H9 (cell line): ENCODE data around the gene CLEC2D. TPM values are rescaled to one million over a fixed set of nuclear protein-coding genes. Genes with fewer than 3 reads are reported as not detected.

Experiments used
- DNase-seq: peaks from one replicate; pipeline ENCODE4 v3.0.0-alpha.2; 2017
- H2AFZ ChIP-seq: one replicate; pipeline ENCODE4 v1.6.1; 2013; ENCODE audit warnings: mild to moderate bottlenecking, low read length, control low read depth, moderate library complexity
- H2AK5ac ChIP-seq: 2 replicates; pipeline ENCODE4 v1.6.1; 2013; ENCODE audit warnings: low read length, control low read depth, mixed read lengths; ENCODE audit not compliant: insufficient read length
- H2BK120ac ChIP-seq: one replicate; pipeline ENCODE4 v1.6.1; 2013; ENCODE audit warnings: low read depth, mild to moderate bottlenecking, low read length, control low read depth, inconsistent platforms; ENCODE audit not compliant: poor library complexity, severe bottlenecking
- H2BK12ac ChIP-seq: 2 replicates; pipeline ENCODE4 v1.6.1; 2013; ENCODE audit warnings: low read length, control low read depth, mixed read lengths, low read depth; ENCODE audit not compliant: insufficient read length
- H2BK15ac ChIP-seq: 2 replicates; pipeline ENCODE4 v1.6.1; 2013; ENCODE audit warnings: low read depth, low read length, control low read depth
- H2BK20ac ChIP-seq: one replicate; pipeline ENCODE4 v1.6.1; 2013; ENCODE audit warnings: low read depth, mild to moderate bottlenecking, low read length, control low read depth, inconsistent platforms; ENCODE audit not compliant: poor library complexity, severe bottlenecking
- H2BK5ac ChIP-seq: 2 replicates; pipeline ENCODE4 v1.6.1; 2013; ENCODE audit warnings: low read length, control low read depth, mixed read lengths; ENCODE audit not compliant: insufficient read length
- H3K14ac ChIP-seq: 2 replicates; pipeline ENCODE4 v1.6.1; 2013; ENCODE audit warnings: low read length, control low read depth; ENCODE audit not compliant: insufficient read depth
- H3K18ac ChIP-seq: 2 replicates; pipeline ENCODE4 v1.6.1; 2013; ENCODE audit warnings: low read depth, mild to moderate bottlenecking, mixed read lengths, low read length, control low read depth; ENCODE audit not compliant: insufficient read length
- H3K23ac ChIP-seq: 2 replicates; pipeline ENCODE4 v1.6.1; 2013; ENCODE audit warnings: low read length, control low read depth, mixed read lengths, low read depth; ENCODE audit not compliant: insufficient read length
- H3K23me2 ChIP-seq: 2 replicates; pipeline ENCODE4 v1.6.1; 2013; ENCODE audit warnings: low read depth, mild to moderate bottlenecking, mixed read lengths, low read length, control low read depth; ENCODE audit not compliant: insufficient read length, poor library complexity, severe bottlenecking
- H3K27ac ChIP-seq: 2 replicates; pipeline ENCODE4 v1.5.1; 2013; ENCODE audit warnings: low read length, control low read depth, mixed read lengths, low read depth; ENCODE audit not compliant: insufficient read length
- H3K27me3 ChIP-seq: 2 replicates; pipeline ENCODE4 v1.6.1; 2013; ENCODE audit warnings: low read length, control low read depth, inconsistent platforms; ENCODE audit not compliant: insufficient read depth
- H3K4ac ChIP-seq: 2 replicates; pipeline ENCODE4 v1.6.1; 2013; ENCODE audit warnings: low read depth, mild to moderate bottlenecking, control low read depth, inconsistent platforms, low read length, moderate library complexity
- H3K4me1 ChIP-seq: 2 replicates; pipeline ENCODE4 v1.6.1; 2013; ENCODE audit warnings: low read length, control low read depth, inconsistent platforms; ENCODE audit not compliant: insufficient read depth
- H3K4me2 ChIP-seq: 2 replicates; pipeline ENCODE4 v1.6.1; 2013; ENCODE audit warnings: low read length, control low read depth, mixed read lengths; ENCODE audit not compliant: insufficient read length, insufficient read depth
- H3K56ac ChIP-seq: 2 replicates; pipeline ENCODE4 v1.6.1; 2013; ENCODE audit warnings: low read depth, mild to moderate bottlenecking, mixed read lengths, low read length, control low read depth; ENCODE audit not compliant: insufficient read length
- H3K79me1 ChIP-seq: 2 replicates; pipeline ENCODE4 v1.6.1; 2013; ENCODE audit warnings: low read depth, mild to moderate bottlenecking, moderate library complexity, low read length, control low read depth, inconsistent platforms; ENCODE audit not compliant: insufficient read depth, poor library complexity, severe bottlenecking
- H3K79me2 ChIP-seq: 2 replicates; pipeline ENCODE4 v1.6.1; 2013; ENCODE audit warnings: low read length, control low read depth, inconsistent platforms; ENCODE audit not compliant: insufficient read depth
- H3K9ac ChIP-seq: 2 replicates; pipeline ENCODE4 v1.6.1; 2013; ENCODE audit warnings: low read length, control low read depth, mixed read lengths; ENCODE audit not compliant: insufficient read length; ENCODE audit errors: extremely low read depth
- H3K9me3 ChIP-seq: one replicate; pipeline ENCODE4 v1.6.1; 2013; ENCODE audit warnings: low read depth, low read length, inconsistent platforms; ENCODE audit not compliant: control insufficient read depth
- H3T11ph ChIP-seq: one replicate; pipeline ENCODE4 v1.6.1; 2013; ENCODE audit warnings: mild to moderate bottlenecking, low read length, control low read depth, inconsistent platforms
- H4K20me1 ChIP-seq: one replicate; pipeline ENCODE4 v1.6.1; 2013; ENCODE audit not compliant: control insufficient read depth, insufficient read length, insufficient read depth
- H4K5ac ChIP-seq: 2 replicates; pipeline ENCODE4 v1.6.1; 2013; ENCODE audit warnings: low read depth, mild to moderate bottlenecking, mixed read lengths, low read length, control low read depth; ENCODE audit not compliant: insufficient read length
- H4K8ac ChIP-seq: replicated peaks from 2 replicates; pipeline ENCODE4 v1.6.1; 2013; ENCODE audit warnings: low read length, control low read depth, mixed read lengths, low read depth; ENCODE audit not compliant: insufficient read length
- H4K91ac ChIP-seq: 2 replicates; pipeline ENCODE4 v1.6.1; 2013; ENCODE audit warnings: low read depth, mild to moderate bottlenecking, moderate library complexity, mixed read lengths, low read length, control low read depth; ENCODE audit not compliant: insufficient read length
- H3K27ac Mint-ChIP-seq, 3 experiments: 2 replicates in 2 of 3; 3 replicates in 1 of 3; pipeline ENCODE4 v1.8.0; 2020 to 2021; ENCODE audit warnings: mixed read lengths in 3 of 3, mild to moderate bottlenecking in 1 of 3, moderate library complexity in 1 of 3
- H3K27me3 Mint-ChIP-seq: 2 replicates; pipeline ENCODE4 v1.8.0; 2021; ENCODE audit warnings: low read depth, mild to moderate bottlenecking, moderate library complexity, mixed read lengths
- H3K36me3 Mint-ChIP-seq, 3 experiments: 2 replicates in 2 of 3; 3 replicates in 1 of 3; pipeline ENCODE4 v1.8.0; 2020 to 2021; ENCODE audit warnings: low read depth in 3 of 3, mixed read lengths in 3 of 3; ENCODE audit not compliant: insufficient read depth in 1 of 3
- H3K4me1 Mint-ChIP-seq, 2 experiments: 2 replicates each; pipeline ENCODE4 v1.8.0; 2020; ENCODE audit warnings: mixed read lengths in 2 of 2
- H3K4me3 Mint-ChIP-seq, 2 experiments: 2 replicates in 1 of 2; 3 replicates in 1 of 2; pipeline ENCODE4 v1.8.0; 2020 to 2021; ENCODE audit warnings: mild to moderate bottlenecking in 2 of 2, mixed read lengths in 2 of 2, moderate library complexity in 1 of 2
- H3K9me3 Mint-ChIP-seq, 2 experiments: 2 replicates in 1 of 2; 3 replicates in 1 of 2; pipeline ENCODE4 v1.8.0; 2020; ENCODE audit warnings: mild to moderate bottlenecking in 2 of 2, mixed read lengths in 2 of 2, moderate library complexity in 1 of 2
- CTCF ChIP-seq: fragments of 200-600 bp; sonication (generic); conservative IDR thresholded peaks from 3 replicates; pipeline ENCODE4 v1.8.0; 2021; ENCODE audit warnings: antibody characterized with exemption, mild to moderate bottlenecking
- WGBS: extraction: QIAGEN DNeasy Blood & Tissue Kit; methylation state at CpG from one replicate; pipeline ENCODE4 v1.1.7; 2013; ENCODE audit warnings: missing lambda C conversion rate, low lambda C conversion rate, mixed read lengths; ENCODE audit not compliant: insufficient read length; ENCODE audit errors: extremely low coverage; 5-methylcytosine and 5-hydroxymethylcytosine counted together
- total RNA-seq: library from RNA; stranded (reverse); gene quantifications from 2 replicates; pipeline ENCODE4 v1.2.1, GENCODE V29; 2021

Gene CLEC2D
- total RNA-seq, 1 experiment from 2014 or later = 2.1 TPM

GRCh38 chr12:9698681-9699080 lies 29.2 kb downstream of the CLEC2D start:
- H3K18ac ChIP-seq = no peak overlapping the region
- H3K27me3 ChIP-seq = no peaks in the 10 kb centered on the region
- Mint-ChIP-seq H3K4me1 (no peaks in the 10 kb centered on the region), H3K4me3 (no peak overlapping the region), H3K27ac (no peak overlapping the region), H3K27me3 (peaks cover 5% of the 10 kb centered on the region), H3K36me3 (peaks cover 22 to 36% (median 32%) of the 10 kb centered on the region in 3 experiments), H3K9me3 (peaks cover 47 to 50% of the 10 kb centered on the region in 2 experiments)
- no peak overlapping the region for H3K23ac ChIP-seq
- no peak overlapping the region for H3K14ac ChIP-seq
- no peak overlapping the region for H2BK20ac ChIP-seq
- no peak overlapping the region for H4K5ac ChIP-seq
- no peaks in the 10 kb centered on the region for H3K4me1 ChIP-seq
- no peak overlapping the region for H3K27ac ChIP-seq
- no peak for DNase-seq
- no peak overlapping the region for H3T11ph ChIP-seq
- no peak overlapping the region for H3K4me2 ChIP-seq
- no peaks in the 10 kb centered on the region for H3K79me2 ChIP-seq
- no peak overlapping the region for H2BK5ac ChIP-seq
- H2BK15ac ChIP-seq = no peak overlapping the region
- no peak overlapping the region for H4K8ac ChIP-seq
- no peak overlapping the region for H2AK5ac ChIP-seq
- no peak overlapping the region for H3K9ac ChIP-seq
- no peak overlapping the region for H3K4ac ChIP-seq
- TF ChIP-seq CTCF = no peak
- H3K79me1 ChIP-seq = no peaks in the 10 kb centered on the region
- no peak overlapping the region for H4K91ac ChIP-seq
- no peak overlapping the region for H2BK12ac ChIP-seq
- no peak overlapping the region for H3K56ac ChIP-seq
- peaks cover 5% of the 10 kb centered on the region for H3K9me3 ChIP-seq
- no CpG with 5 or more reads among the region's 2 CpGs for WGBS
- H3K23me2 ChIP-seq = no peaks in the 10 kb centered on the region
- H2BK120ac ChIP-seq = no peak overlapping the region
- no peak overlapping the region for H2AFZ ChIP-seq
- H4K20me1 ChIP-seq = no peaks in the 10 kb centered on the region
